Stimulated activated naive CD4-positive, alpha-beta T cell (primary cell): ENCODE measurements around the gene NECAB2.

Experiments used
- DNase-seq, 6 experiments: peaks; one replicate each; lab custom pipeline; 2025; lab: John Stamatoyannopoulos, UW

Gene NECAB2

DNA sequence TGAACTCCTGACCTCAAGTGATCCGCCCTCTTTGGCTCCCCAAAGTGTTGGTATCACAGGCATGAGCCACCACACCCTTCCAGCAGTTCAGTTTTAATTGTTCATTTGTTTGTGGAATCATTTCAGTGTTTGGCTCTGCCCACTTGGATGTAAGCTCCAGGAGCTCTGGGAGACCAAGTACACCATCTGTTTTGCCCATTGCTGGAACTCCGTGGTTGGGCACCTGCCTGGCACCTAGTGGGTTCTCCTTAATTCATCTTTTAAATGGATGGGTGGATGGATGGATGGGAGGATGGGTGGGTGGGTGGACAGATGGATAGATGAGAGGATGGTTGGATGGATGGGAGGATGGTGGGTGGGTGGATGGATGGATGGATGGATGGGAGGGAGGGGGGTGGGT is 953 bp upstream of the NECAB2 start:
- DNase-seq: no peak

DNA sequence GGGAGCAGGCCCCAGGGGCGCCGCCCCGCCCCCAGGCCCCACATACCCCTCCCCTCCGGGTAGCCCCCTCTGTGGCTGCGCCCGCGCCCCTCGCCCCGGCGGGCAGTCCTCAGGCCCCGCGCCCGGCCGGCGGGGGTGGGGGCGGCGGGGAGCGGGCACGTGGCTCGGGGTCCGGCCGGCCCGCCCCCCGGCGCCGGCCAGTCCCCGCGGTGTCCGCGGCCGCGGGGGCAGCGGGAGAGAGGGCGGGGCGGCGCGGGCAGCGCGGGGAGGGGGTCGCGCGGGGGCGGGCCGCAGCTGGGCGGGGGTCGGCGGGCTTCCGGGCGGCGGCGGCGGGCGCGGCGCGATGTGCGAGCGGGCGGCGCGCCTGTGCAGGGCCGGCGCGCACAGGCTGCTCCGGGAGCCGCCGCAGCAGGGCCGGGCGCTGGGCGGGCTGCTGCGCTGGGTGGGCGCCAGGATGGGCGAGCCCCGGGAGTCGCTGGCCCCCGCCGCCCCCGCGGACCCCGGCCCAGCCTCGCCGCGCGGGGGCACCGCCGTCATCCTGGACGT is 335 bp downstream of the NECAB2 start:
- no peak for DNase-seq

DNA sequence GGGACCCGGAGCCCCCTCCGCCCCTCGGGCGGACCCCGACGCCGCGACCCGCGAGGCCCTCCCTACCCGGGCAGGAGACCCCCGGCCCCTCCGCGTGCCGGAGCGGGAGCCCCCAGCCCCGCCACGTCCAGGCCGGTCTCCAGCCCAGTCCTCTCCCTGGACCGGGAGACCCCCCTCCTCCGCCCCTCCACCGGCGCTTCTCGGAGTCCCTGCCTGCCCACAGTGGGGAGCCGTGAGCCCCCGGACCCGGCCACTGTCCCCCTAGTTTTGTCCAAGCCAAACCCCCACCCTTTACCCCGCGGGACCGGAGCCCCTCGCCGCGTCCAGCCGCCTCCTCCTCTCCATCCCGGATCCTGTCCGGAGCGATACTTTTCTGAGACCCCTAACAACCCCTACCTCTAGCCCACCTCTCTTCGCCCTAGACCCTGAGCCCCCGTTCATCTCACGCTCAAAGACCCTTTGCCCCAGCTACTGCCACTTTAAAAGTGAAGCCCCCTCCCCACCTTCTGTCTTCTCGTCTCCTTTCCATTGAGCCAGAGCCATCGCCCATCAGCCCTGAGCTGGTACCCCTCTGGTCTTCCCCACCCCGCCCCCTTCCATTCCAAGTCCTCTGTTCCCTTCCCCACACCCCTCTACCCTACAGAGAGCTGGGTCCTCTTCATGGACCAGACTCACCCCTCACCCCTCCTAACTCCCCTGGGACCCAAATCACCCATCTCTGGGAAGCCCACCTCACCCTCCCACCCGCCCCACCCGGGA is 1.0 kb downstream of the NECAB2 start:
- no peak for DNase-seq

DNA sequence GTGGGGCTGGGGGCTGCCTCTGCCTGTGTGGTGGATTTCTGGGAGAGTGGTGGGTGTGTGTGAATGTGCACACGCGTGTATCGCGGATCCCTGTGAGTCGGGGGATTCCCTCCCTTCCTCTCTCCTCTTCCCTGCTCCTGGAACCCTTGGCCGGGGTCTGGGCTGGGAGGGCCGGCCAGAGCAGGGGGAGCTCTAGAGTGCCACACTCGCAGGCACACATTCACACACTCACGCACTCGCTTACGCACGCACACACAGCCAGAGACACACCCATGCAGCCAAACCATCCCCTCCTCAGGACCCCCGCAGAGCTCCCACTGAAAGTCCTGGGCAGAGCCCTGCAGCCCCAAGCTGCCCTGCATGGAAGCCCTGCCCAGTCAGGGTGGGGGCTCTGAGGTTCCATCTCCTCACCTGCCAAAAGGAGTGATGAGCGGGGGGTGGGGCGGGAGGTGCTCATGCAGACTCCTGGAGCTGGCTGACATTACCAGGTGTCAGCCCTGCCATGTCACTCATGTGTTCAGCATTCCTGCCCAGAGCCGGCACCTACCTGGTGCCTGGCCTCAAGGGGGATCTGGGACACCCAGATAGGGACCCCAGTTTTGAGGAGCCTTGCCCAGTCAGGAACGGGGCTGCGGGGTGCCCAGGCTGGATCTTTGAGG is 1.9 kb downstream of the NECAB2 start:
- DNase-seq: no peak

DNA sequence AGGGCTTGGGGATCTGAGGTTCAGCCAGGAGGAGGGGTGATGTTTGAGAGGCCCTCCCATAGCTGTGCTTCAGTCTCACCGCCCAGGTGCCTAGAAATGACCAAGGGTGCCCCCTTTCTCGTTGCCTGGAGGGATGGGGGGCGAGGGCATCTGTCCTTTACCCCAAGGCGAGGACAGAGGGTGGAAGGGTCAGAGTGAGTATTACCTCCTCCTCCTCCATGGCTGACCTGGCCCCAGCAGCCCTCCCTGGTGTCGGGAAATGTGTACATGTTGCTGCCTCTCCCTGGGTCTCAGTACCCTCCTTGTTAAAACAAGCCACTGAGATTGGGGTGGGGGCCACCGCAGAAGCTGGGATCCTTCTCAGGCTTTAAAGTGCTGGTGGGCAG is 2.4 kb downstream of the NECAB2 start:
- no peak for DNase-seq

DNA sequence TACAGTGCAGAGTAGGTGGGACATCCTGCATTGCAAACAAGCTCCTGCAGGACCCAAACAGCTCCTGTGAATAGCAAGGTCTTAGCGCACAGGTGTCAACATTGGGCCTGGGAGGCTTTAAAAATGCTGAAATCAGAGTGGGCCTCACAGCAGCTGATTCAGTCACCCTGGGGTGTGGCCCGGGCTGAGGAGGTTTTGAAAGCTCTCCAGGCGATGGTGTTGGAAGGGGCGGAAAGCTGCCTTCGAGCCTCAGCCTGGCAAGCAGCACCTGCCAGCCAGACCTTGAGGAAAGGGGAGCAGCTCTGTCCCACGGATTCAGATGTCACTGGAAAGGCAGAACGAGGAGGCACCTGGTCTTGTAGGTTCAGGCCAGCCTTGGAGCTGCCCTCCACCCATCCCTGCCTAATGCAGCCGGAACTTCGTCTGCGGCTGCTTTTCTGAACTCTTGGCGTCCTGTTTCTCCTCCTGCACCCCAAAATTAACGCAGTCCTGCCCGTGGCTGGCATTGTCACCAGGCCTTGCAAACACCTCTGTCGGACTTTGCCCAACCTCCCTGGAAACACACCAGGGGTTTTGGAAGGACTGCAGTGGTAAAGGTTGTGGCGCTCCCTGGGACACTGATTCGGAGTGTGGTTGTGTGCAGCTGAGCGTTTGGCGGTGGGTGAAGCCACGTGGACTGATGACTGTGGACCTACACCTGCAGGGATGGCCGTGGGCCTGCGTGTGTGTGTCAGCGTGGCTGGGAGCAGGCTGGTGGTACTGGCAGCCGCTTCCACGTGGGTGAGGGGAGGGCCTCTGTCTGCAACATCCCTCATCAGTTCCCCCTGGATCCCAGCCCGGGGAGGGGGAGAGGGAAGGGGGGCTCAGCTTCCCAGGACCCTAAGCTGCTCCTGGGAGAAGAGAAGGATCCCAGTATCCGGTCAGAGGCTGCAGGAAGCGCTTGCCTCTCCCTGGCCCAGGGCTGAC is 3.4 kb downstream of the NECAB2 start:
- no peak for DNase-seq

DNA sequence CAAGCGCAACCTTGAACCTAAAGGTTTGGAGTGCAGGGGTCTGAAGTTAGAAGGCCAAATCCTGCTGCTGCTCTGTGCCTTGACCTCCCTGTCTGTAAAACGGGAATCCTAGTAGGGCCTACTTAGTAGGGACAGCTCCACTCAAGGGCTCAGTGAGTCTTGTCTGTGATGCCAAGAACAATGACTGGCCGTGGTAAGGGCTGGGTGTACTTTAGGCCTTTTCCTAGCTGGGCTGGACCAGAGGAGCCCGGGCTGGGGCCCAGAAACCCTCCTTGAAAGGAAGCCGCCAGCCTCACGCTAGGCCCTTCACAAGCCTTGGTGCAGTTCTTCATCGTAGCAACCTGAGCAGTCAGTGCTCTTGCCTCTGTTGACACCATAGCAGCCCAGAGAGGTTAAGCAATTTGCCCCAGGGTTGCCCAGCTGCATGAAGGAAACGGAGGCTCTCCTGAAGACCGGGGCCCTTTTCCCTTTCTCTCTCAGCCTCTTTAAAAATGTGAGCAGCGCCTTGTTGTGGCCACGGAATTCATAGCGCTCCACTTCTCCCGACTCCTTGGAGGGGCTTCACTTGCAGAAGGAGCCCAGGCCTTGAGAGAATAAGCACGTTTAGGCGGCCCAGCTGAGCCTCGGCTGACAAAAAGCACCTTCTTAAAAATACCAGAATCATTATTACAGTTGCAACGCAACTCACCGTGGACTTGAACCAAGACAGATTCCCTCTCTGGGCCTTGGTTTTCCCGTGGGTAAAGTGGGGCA is 4.4 kb downstream of the NECAB2 start:
- no peak for DNase-seq

DNA sequence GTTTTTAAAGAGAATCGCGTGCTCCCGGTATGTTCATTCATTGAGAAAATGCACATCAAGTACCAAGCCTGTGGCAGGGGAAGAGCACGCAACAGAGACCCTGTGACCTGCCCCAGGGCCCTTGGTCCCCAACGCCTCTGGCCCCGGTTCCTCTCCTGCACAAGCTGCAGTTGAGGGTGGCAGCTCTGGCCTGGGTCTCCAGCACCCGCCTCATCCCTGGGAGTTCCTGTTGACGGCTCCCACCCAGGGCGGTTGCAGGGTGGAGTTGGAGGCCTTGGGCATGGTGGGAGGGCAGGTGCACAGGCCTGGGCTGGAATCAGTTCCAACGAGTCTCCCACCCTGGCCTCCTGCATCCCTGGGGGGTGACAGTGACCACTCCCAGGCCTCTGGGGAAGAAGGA is 5.0 kb downstream of the NECAB2 start:
- DNase-seq: no peak

DNA sequence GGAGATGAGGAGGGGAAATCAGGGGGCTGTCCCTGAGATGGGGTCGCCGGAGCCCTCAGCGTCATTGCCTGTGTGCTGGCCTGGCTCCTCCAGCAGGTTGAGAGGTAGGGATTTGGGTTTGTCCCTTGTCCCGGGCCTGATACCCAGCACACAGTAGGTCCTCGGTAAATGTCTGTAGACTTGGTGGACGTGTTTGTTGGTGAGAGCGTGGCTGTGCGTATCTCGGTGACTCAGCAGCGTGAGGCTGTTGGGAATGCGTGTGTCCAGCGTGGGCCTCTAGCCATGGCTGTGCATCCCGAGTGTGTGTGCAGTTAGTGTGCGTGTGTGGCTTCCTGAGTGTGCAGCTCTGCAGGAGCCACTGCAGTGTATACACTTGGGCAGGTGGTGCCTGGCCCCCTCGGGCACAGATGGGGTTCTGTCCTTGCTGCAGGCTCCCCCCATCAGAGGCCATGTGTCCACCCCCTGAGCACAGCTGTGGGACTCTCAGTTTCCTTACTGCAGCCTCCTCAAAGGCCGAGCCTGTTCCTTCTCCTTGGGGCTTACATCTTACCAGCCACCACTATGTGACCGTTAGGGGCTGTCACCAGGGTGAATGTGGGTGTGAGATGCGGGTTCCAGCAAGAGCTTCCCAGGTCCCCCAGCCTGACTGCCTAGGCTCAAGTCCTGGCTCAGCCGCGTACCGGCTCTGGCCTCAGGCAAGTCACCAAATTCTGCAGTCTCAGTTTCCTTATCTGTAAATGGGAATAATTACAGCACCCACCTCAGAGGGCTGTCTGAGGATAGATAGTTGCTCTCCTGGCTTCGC is 5.7 kb downstream of the NECAB2 start:
- DNase-seq: no peak

DNA sequence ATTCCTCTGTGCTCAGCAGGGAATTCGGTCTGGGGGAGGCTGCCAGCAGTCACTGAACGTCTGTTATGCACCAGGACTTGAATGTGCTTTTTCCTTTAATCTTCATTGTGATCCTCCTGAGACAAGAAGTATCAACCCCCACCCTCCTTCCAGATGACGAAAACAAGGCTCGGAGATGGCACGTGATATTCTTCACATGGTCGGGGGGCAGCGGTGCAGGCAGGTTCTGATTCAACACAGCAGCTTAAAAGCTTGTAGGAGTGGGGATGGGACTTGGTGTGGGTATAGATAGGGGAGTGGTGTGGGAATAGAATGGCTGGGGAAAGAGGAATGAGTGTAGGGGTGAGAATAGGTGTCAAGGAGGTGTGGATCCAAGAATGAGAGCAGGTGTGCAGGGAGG is 6.4 kb downstream of the NECAB2 start:
- DNase-seq: no peak

DNA sequence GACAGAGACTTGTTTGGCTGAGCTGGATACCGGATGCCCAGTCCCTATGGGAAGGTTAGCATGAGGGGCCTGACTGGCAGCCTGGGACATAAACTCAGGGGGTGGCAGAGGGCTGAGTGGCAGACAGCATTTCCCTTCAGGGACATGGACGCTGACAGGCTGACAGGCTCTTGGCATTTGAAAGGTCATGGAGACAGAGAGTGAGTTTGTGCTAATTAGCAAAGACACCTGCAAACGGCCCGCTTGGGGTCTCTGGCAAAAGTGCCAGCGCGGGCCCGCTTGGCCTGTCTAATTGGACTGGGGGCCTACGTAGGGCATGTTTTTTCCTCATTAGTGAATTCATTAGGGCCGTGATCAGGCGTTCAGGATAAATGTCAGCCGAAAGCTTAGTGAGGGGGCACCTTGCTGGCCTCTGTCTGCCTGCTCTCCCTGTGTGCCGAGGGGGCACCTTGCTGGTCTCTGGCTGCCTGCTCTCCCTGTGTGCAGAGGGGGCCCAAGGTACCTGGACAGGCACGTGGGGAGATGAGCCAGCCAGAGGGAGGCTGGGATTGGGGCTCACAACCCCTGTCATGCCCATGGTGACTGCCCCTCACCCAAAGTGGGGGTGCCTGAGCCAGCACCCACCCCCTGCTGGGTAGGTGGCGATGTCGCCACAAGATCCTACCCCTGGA is 7.7 kb downstream of the NECAB2 start:
- no peak for DNase-seq

DNA sequence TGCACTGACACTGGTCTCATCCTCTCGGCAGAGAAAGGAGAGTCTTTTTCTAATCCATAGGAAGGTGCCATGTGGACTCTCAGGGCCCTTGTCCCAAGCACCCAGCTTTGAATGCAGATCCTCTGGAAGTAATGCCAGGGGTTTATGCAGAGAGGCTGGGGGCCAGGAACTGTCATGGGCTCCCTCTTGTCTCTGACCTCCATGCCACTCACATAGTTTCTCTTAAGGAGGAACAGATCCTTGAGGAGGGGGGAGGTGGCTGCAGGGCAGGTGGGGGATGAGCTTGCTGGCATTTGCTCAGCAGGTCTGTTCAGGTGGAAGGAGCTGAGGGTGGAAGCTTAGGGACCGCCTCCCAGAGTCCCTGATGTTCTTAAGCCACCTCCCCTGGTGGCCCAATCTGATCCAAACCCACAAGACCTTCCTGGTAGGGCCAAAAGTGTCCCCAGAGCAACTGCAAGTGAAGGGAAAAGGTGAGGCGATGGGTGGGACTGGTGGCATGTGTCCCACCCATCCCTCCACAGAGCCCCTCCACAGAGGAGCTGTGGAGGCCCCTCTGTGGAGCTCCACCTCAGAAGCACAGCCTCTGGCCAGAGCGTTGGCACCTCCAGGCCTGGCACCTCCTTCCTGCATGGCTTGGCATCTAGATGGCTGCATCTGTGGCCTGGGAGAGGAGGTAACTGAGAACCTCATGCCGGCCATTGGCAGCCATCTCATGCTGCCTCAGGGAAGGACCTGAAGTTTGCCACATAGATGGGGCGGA is 9.2 kb downstream of the NECAB2 start:
- DNase-seq: no peak

DNA sequence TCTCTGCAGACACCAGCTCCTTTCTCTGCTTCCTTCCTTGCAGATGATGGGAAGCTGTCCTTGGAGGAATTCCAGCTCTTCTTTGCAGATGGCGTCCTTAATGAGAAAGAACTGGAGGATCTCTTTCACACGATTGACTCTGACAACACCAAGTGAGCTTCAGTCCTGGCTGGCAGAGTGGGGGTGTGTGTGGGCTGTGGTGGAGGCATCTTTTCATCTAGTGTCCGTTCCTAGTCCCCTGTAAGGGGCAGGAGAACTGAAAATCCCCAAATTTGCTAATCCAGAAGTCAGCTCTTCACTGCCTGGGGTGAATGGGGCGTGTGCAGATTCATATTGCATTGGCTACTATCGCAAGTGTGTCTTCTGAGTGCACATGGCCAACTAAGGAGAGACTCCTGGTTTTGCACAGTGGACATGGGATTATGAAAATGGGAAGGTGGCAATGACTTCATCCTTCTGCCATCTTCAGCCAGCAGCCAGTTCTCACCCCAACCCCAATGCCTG is 10.4 kb downstream of the NECAB2 start:
- no peak for DNase-seq

DNA sequence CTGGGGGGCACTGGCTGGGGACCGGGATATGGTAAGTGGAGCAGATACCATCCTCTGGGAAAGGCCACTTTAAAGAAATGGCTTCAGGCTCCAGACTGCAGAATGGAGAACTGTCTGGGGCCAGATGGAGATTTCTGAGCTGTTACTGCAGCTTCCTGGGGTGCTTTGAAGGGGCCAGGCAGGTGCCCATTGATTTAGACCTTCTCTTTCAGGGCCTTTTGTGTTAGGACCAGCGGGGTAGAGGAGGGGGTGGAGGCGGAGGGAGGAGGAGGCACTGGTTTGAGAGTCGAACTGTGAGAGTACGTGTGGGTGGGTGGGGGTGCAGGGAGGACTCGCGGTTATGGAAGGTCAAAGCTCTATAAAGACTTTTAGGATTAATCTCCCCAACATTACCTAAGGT is 11.4 kb downstream of the NECAB2 start:
- DNase-seq: no peak

DNA sequence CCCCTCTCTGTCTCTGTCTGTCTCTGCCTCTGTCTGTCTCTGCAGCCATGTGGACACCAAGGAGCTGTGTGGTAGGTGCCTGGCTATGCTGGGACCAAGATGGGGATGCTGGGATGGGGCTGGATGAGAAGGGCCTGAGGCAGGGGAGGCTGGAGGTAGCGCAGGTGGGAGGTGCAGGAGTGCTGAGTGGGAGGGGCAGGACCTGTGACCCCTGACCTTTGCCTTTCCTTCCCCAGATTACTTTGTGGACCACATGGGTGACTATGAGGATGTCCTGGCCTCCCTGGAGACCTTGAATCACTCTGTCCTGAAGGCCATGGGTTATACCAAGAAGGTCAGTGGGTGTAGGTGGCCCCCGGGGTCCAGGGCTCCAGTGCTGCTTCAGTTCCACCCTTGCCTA is 12.8 kb downstream of the NECAB2 start:
- DNase-seq: no peak

DNA sequence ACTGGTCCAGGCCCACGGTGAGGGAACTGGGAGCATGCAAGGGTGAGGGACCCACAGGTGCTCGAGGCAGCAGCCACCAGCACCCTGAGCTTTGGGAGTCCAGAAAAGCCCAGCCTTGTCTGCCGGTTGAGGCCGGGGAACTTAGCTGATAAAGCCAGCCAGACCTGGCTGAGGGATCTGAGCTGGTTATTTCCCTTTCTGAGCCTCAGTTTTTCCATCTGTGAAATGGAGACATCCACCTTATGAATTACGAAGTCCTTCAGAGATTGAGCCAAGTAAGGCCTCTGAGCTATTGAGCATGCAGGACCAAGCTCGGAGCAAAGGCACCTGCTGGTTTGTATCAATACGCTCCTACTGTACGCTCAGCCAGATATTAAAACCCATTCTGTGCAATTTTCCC is 13.8 kb downstream of the NECAB2 start:
- DNase-seq: no peak

DNA sequence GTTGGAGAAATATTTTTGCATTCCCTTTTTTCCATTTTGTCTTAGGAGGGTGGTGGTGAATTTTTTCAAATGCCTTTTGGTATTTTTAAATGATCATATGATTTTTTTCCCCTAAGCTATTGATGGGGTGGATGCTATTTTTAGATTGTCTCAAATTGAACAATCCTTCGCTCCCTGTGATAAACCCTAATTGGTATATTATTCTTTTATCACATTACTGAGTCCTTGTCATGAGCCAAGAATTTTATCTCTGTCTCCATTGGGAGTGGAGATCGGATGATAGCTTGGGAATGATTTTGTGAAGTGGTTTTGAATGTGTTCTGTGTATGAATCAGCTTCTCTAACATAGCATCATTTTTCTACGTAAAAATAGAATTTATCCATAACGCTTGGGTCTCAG is 15.4 kb downstream of the NECAB2 start:
- DNase-seq: no peak

DNA sequence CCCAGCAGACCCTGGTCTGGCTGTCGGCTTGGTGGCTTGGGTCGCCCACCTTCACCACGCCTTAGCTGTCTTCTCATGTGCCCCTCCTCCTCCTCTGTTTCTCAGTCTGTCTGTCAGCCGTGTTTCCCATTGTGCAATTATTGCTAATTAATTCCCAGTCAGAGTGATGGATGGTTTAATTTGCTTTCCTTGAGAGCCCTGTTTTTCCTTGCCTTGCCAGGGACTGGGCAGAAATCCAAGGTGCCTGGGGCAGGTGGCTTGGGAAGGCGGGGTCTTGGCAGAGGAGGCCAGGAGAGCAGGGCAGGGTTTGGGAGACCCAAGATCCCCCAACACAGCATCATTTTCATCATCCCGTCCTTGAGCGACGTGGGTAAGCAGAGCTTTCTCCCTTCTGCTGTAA is 21.3 kb downstream of the NECAB2 start:
- DNase-seq: no peak

DNA sequence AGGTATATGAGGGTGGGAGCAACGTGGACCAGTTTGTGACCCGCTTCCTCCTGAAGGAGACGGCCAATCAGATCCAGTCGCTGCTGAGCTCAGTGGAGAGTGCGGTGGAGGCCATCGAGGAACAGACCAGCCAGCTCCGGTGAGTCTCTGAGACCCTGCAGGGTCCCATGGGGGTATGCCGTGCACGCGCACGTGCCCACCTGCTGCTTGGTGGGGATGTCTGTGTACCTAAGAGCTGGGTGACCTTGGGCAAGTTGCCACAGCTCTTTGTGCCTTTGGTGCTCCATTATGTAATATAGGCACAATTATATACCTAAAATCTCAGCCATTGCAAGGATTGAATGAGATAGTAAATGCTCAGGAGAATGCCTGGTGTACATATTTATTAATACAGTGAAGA is 22.4 kb downstream of the NECAB2 start:
- DNase-seq: no peak
